ENCODE measurements around the gene PRSS57. TPM values are rescaled to one million over a fixed set of nuclear protein-coding genes. Genes with fewer than 3 reads are reported as not detected.

PRSS57 gene
- total and polyA plus RNA-seq, 2 experiments from 2014 or later = not detected

DNA sequence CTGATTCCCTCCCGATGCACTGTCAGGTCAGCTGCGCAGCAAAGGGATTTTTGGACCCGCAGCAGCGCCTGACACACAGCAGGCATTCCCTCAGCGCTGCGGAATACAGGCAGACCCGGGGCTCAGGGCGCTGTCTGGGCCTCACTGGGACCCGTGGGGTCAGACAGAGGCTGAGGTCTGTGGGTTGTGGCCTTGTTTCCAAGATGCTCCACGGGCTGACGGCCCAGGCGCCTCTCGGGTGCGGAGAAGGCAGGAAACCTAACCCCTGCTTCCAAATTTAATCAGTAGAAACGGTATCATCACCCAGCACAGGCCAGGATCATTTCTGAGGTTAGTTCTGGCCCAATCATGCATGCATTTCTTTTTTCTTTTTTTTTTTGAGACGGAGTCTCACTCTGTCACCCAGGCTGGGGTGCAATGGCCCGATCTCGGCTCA lies 31.6 kb downstream of the PRSS57 start:
- Histone ChIP-seq H3K4me3 (peak overlapping the region; percentile 99), H3K27me3 (no peaks in the 10 kb centered on the region), H3K36me3 (no peaks in the 10 kb centered on the region), H3K9me3 (ENCODE audit: low read depth) (no peaks in the 10 kb centered on the region), H3K4me1 (ENCODE audit: low read depth) (peaks cover 8% of the 10 kb centered on the region), H3K27ac (peak overlapping the region; percentile 55)
- TF ChIP-seq, protein P1, sequence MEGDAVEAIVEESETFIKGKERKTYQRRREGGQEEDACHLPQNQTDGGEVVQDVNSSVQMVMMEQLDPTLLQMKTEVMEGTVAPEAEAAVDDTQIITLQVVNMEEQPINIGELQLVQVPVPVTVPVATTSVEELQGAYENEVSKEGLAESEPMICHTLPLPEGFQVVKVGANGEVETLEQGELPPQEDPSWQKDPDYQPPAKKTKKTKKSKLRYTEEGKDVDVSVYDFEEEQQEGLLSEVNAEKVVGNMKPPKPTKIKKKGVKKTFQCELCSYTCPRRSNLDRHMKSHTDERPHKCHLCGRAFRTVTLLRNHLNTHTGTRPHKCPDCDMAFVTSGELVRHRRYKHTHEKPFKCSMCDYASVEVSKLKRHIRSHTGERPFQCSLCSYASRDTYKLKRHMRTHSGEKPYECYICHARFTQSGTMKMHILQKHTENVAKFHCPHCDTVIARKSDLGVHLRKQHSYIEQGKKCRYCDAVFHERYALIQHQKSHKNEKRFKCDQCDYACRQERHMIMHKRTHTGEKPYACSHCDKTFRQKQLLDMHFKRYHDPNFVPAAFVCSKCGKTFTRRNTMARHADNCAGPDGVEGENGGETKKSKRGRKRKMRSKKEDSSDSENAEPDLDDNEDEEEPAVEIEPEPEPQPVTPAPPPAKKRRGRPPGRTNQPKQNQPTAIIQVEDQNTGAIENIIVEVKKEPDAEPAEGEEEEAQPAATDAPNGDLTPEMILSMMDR (IDR thresholded peaks at IDR 0.05; ENCODE audit: low read depth, low read length) = no peak
- no peak for DNase-seq (ENCODE audit: low read depth in 1 of 2, low spot score in 1 of 2)

DNA sequence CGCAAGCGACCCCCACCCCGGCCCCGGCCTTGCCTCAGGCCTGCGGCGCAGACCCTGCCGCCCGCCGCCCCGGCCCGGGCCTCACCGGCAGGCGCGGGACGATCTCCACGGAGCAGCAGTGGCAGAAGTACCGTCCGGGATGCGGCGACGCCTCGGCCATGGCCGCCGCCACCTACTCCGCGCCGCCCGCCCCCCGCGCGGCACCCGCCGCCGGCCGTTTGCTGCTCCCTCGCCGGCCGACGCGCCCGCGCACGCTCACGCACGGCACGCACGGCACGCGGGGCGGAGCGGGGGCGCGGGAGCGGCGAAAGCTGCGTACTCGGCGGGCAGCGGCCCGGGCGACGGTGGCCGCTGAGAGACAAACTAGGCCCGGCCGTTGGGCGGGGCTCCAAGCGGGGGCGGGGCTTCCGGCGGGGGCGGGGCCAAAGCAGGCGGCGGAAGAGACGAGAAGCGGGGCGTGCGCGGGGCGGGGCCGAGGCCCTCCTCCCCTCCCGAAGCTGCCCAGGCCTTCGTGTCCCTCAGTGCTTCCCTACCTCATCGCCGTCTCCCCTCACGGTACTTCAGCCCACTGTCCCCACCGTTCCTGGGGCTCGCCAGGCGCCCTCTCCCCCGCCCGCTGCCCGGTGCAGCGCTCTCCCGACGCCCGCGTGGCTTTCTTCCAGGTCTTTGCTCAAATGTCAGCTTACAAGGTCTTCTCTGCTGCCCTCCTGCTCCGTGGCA lies 32.1 kb downstream of the PRSS57 start, which contains the start of gene RNF126:
Gene RNF126, minus strand, starts transcription at position 253 of the 720 bp plus-strand sequence. Its CDS starts 93 bp downstream, at position 160.
- peak; percentile 93 to 95 for DNase-seq (ENCODE audit: low read depth in 1 of 2, low spot score in 1 of 2)
- H3K27ac ChIP-seq = peak within 1 kb of the TSS; percentile 82
- H3K4me1 ChIP-seq (ENCODE audit: low read depth) = peaks cover 8% of the 10 kb centered on the region

DNA sequence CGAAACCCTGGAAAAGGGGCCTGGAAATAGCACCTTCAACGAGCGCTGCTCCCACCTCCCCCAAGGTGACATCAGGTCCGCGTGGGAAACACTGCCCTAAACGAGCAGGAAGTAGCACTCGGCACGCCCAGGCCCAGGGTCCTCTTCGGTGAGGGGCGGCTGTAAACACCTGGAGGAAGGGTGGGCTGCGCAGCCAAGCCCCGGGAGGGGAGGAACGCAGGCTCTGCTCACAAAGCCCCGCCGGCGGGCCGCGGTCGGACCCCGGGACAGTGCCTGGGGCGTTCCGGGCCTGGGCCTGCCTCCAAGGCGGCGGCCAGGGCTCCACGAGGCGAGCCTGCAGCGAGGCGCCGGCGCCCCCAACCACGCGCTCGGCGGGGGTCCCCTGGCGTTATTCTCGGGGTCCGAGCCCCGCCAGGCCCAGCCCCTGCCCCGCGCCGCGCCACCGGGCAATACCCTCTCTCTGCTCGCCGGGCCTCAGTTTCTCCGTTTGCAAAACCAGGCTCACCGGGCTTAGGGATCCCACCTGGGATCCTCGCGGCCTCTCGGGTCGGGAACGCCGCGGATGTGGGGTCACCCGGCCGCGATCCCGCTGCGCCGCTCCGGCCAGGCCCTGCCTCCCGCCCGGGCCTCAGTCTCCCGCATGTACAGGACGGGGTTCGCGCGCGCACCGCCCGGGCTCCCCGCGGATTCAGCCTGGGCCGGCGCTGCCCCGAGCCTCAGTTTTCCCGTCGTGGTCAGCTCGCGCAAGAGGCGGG lies 32.9 kb downstream of the PRSS57 start:
- H3K4me3 ChIP-seq = peak overlapping the region; percentile 99
- peak overlapping the region; percentile 82 for H3K27ac ChIP-seq
- no peaks in the 10 kb centered on the region for H3K36me3 ChIP-seq
- no peaks in the 10 kb centered on the region for H3K27me3 ChIP-seq
- peaks cover 8% of the 10 kb centered on the region for H3K4me1 ChIP-seq (ENCODE audit: low read depth)
- TF ChIP-seq, protein P1 (IDR thresholded peaks at IDR 0.05; ENCODE audit: low read depth, low read length) = no peak
- no peaks in the 10 kb centered on the region for H3K9me3 ChIP-seq (ENCODE audit: low read depth)
- DNase-seq (ENCODE audit: low read depth in 1 of 2, low spot score in 1 of 2) = peak; percentile 35 to 59

More for the DNA sequence above, 32.1 kb downstream of the PRSS57 start, which contains the start of gene RNF126:
- no peaks in the 10 kb centered on the region for H3K9me3 ChIP-seq (ENCODE audit: low read depth)
- H3K27me3 ChIP-seq = no peaks in the 10 kb centered on the region
- TF ChIP-seq, protein P1 (IDR thresholded peaks at IDR 0.05; ENCODE audit: low read depth, low read length) = no peak
- H3K36me3 ChIP-seq = no peaks in the 10 kb centered on the region
- H3K4me3 ChIP-seq = peak within 1 kb of the TSS; percentile 99

DNA sequence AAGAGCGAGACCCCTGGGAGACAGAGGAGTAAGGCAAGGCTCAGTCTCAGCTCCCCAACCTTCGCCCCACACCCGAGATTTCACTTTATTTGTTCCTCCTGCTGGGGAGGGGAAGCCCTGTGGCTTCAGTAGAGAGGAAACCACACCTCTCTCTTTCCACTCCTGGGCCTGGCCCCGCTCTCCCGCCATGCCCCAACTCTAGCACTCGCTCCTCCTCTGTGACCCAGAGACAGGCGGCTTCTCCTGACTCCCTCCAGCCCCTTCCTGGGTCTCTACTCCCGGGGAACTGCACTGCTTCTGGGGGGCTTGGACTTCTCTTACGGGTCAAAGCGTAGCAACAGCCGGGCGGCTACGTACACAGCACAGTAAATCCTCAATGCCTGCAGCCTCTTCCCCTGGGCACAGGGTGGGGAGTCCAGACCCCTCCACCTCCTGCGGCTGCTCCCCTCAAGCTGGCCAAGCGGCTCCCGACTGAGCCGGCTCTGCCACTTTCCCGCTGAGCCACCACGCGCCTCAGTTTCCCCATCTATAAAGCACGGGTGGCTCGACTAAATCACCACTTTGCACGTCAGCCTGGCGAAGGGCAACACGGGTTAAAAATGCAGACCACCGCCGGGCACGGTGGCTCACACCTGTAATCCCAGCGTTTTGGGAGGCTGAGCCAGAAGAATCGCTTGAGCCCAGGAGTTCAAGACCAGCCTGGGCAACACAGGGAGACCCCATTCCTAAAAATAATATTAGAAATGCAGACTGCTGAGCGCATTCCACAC lies 33.6 kb downstream of the PRSS57 start:
- Histone ChIP-seq H3K27ac (peak overlapping the region; percentile 82), H3K4me3 (peak overlapping the region; percentile 99)

More for the DNA sequence above, 33.6 kb downstream of the PRSS57 start:
- TF ChIP-seq, protein P1 (IDR thresholded peaks at IDR 0.05; ENCODE audit: low read depth, low read length) = no peak
- DNase-seq (ENCODE audit: low read depth in 1 of 2, low spot score in 1 of 2) = peak in 1 of 2 donors; percentile 12
- no peaks in the 10 kb centered on the region for H3K27me3 ChIP-seq
- peaks cover 8% of the 10 kb centered on the region for H3K4me1 ChIP-seq (ENCODE audit: low read depth)
- H3K36me3 ChIP-seq = no peaks in the 10 kb centered on the region
- no peaks in the 10 kb centered on the region for H3K9me3 ChIP-seq (ENCODE audit: low read depth)
